GM18909 (cell line): ENCODE measurements around the gene SETD2.

Experiments
- ATAC-seq: cut with Tn5 transposase; IDR thresholded peaks from one replicate; pipeline ENCODE4 v1.9.1; 2021; ENCODE audit warnings: mild to moderate bottlenecking; ENCODE audit not compliant: unreplicated experiment, poor library complexity

SETD2 gene

DNA sequence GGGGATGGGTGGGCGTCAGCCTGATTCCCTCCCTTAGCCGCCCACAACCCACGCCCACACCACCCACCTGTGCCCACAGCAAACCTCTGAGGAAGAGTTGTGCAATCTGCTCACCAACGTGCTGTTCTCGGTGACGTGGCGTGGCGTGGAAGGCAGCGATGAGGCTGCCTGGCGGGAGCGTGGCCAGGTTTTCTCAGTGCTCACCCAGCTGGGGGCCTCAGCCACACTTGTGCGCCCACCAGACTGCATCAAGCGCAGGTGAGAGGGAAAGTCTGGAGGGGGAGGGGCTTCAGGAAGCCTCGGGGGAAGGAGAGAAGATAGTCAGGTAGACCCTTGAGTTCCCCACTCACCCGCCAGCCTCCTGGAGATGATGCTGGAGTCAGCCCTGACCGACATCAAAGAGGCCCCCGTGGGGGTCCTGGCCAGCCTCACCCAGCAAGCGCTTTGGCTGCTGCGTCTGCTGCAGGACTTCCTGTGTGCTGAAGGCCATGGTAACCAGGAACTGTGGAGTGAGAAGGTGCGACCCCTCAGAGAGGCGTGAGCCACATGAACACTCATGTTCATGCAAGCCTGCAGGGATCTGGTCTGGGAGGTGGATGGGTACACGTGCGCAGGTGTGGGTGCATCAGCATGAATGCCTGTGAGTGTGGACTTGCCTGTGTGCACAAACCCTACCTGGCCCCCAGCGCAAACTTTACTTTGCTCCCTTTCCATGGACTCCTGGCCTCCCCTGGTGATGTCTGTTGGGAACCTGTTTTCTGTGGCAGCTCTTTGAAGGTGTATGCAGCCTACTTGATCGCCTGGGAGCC, 162.8 kb downstream of the SETD2 start:
- no peak for ATAC-seq

DNA sequence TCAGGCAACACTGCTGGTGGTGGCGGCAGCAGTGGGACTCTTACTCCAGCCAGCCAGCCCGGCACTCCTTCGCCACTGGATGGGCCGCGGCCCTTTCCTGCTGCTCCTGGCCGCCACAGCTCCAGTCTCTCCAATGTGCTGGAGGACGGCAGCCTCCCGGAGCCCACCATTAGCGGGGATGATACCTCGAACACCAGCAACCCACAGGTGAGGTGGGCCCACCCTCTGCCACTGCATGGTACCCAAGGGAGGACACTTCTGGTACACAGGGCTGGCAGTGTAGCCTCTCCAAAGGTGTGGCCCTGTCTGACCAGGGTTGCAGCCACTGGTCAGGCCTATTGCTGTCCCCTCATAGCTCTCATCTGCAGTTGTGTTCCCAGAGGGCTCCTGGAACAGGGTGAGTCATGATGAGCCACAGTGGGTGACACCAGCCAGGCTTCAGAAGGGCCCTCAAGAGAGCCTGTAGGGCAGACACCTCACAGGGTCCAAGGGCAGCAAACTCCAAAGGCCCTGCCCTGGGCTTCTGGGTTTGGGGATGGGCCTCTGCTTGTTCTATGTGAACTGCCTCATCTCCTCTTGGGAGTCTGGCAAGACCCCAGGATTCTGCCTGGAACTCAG, 163.6 kb downstream of the SETD2 start:
- ATAC-seq: no peak

DNA sequence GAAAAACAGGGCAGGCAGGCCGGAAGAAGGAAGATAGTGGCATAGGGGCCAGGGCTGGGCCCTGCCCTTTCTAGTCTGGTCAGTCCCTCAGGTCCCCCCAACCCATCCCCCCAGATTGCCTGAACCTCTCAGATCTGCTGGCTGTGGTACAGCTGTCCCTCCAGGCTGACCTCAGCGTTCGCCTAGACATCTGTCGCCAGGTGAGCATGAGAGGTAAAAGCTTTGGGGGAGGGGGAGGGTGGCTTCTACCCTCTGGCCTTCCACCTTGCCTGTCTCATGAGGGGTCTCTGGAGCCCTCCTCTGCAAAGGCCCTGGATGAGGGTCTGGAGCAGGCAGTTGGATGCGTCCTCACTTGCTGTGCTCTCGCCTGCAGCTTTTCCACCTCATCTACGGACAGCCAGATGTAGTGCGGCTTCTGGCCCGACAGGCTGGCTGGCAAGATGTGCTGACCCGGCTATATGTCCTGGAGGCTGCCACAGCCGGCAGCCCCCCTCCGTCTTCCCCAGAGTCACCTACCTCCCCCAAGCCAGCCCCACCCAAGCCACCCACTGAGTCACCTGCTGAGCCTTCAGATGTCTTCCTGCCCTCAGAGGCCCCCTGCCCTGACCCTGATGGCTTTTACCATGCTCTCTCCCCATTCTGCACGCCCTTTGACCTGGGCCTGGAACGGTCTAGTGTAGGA, 164.3 kb downstream of the SETD2 start:
- no peak for ATAC-seq

GRCh38 chr3:46998852-46999515, 164.9 kb downstream of the SETD2 start:
- no peak for ATAC-seq

DNA sequence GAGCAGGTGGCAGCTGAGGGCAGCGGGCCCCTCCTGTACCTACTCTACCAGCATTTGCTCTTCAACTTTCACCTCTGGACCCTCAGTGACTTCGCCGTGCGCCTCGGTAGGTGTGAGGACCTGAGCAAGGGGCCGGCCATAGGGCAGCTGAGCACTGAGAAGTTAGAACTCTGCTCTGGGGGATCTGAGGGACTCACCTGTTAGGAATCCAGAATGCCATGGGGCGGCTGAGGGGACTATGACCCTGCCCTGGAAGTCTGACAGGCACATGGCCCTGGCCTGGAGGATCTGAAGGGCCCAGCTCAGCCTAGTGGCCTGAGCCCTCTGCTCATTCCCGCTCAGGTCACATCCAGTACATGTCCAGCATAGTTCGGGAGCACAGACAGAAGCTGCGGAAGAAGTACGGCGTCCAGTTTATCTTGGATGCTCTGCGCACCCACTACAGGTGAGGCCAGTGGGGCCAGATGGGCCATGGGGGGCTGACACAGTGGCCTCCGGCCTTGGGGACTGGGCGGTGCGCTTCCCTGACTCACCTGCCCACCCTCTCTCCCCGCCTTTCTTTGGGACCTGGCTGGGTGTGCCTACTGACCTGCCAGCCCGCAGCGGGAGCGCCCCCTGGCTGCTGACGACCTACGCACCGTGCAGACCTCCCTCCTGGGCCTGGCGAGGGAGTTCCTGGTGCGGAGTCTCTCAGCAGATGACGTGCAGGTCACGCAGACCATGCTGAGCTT, 165.6 kb downstream of the SETD2 start:
- ATAC-seq: no peak

GRCh38 chr3:46997453-46998091, 166.3 kb downstream of the SETD2 start:
- ATAC-seq: no peak

DNA sequence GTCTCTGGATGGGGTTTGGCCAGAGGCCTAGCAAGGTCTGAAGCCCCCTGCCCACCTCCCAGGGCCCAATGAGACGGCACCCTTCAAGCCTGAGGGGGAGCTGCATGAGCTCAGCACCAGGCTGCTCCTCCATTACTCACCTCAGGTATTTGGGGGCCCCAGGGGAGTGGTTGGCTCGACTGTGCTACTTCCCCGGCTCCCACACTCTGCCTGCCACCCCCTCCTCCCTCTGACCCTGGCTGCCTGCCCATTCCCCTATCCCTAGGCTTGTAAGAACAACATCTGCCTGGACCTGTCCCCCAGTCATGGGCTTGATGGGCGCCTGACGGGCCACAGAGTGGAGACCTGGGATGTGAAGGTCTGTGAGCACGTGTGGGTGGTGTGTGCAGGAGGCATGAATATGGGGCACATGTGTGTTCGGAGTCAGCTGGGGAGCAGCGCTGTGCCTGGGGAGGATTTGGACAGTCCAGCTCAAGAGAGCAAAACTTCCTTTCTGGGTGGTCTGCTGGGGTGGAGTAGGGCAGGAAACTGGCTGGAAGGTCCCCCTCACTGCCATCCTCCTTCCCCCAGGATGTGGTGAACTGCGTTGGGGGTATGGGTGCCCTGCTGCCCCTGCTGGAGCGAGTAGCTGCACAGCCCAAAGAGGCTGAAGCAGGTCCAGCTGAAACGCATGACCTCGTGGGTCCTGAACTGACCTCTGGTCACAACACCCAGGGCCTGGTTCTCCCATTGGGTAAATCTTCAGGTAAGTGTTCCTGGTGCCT, 167.0 kb downstream of the SETD2 start:
- ATAC-seq: no peak

- no peak for ATAC-seq
These were observed 167.9 kb downstream of the SETD2 start for GRCh38 chr3:46995901-46996562.

GRCh38 chr3:46994801-46995731, 168.8 kb downstream of the SETD2 start:
- no peak for ATAC-seq

DNA sequence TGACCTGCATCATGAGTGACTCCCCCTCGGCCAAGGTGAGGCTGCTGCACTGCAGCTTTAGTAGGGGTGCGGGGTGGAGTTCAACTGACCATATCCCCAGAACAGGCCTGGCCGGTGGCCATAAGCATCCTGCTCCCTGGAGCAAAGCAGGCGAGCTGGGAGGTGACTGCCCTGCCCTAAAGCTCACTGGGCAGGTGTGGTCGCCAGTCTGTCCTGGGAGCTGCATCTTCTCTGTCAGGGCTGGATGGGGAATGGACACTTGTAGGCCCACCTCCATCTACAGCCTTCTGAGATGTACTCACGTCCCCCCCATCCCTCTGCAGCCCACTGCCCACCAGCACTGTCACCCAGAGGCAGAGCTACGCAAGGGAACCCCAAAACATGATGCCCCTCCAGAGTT, 169.9 kb downstream of the SETD2 start:
- no peak for ATAC-seq

DNA sequence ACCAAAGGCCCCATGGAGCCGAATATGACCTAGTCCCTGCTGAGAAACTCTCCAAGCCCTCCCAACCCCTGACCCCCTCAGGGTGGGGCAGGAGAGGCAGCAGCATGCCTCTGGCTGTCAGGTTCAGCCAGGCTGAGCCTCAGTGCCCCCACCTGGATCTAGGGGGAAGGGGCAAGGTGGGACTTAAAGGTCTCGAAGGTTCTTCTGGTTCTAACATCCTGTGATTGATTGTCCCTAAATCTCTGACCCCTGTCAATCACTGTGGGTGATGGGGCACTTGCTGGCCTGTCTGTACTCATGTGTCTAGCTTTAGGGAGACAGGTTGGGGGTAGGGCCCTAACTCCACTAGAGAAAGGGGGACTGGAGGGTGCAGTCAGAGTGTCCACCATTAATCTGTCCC, 170.6 kb downstream of the SETD2 start:
- ATAC-seq: no peak

- no peak for ATAC-seq
These were observed 171.7 kb downstream of the SETD2 start for GRCh38 chr3:46992231-46992630.

GRCh38 chr3:46991406-46992165, 172.3 kb downstream of the SETD2 start:
- no peak for ATAC-seq

GRCh38 chr3:46990573-46991374, 173.1 kb downstream of the SETD2 start:
- ATAC-seq: peak; percentile 42

- no peak for ATAC-seq
These were observed 174.6 kb downstream of the SETD2 start for GRCh38 chr3:46989146-46989810.
